GM21360 (cell line): Measurements from ENCODE around the gene JUND.

Experiments
- ATAC-seq: cut with Tn5 transposase; IDR thresholded peaks from one replicate; pipeline ENCODE4 v1.9.1; 2021; ENCODE audit warnings: mild to moderate bottlenecking, moderate library complexity; ENCODE audit not compliant: unreplicated experiment

The JUND gene

GRCh38 chr19:18271433-18271841, 10.0 kb downstream of the JUND start:
- no peak for ATAC-seq

GRCh38 chr19:18270326-18270725, 11.1 kb downstream of the JUND start:
- no peak for ATAC-seq

- ATAC-seq = no peak
Observed at GRCh38 chr19:18269070-18269723, 12.2 kb downstream of the JUND start.

- ATAC-seq = no peak
Observed at GRCh38 chr19:18266771-18267686, 14.4 kb downstream of the JUND start.

GRCh38 chr19:18265582-18265981, 15.8 kb downstream of the JUND start:
- no peak for ATAC-seq

GRCh38 chr19:18264971-18265540, 16.4 kb downstream of the JUND start:
- no peak for ATAC-seq

- no peak for ATAC-seq
Observed at GRCh38 chr19:18264137-18264854, 17.1 kb downstream of the JUND start.

- no peak for ATAC-seq
Observed at GRCh38 chr19:18263324-18264136, 17.9 kb downstream of the JUND start.

GRCh38 chr19:18262917-18263316, 18.5 kb downstream of the JUND start:
- no peak for ATAC-seq

- ATAC-seq = no peak
Observed at GRCh38 chr19:18262144-18262543, 19.3 kb downstream of the JUND start.

GRCh38 chr19:18261474-18261873, 19.9 kb downstream of the JUND start:
- no peak for ATAC-seq

GRCh38 chr19:18259893-18260292, 21.5 kb downstream of the JUND start:
- ATAC-seq = no peak

- ATAC-seq = no peak
Observed at GRCh38 chr19:18257503-18258470, 23.6 kb downstream of the JUND start.

- ATAC-seq = no peak
Observed at GRCh38 chr19:18254546-18255503, 26.6 kb downstream of the JUND start.

- ATAC-seq = no peak
Observed at GRCh38 chr19:18253716-18254115, 27.7 kb downstream of the JUND start.

- ATAC-seq = no peak
Observed at GRCh38 chr19:18253130-18253529, 28.3 kb downstream of the JUND start.

GRCh38 chr19:18252370-18252717, 29.1 kb downstream of the JUND start:
- no peak for ATAC-seq
